GM21515 (cell line): ENCODE results near the gene PACSIN1.

Experiments used
- ATAC-seq: cut with Tn5 transposase; IDR thresholded peaks from one replicate; pipeline ENCODE4 v1.9.1; 2021; ENCODE audit not compliant: unreplicated experiment

PACSIN1 gene

DNA sequence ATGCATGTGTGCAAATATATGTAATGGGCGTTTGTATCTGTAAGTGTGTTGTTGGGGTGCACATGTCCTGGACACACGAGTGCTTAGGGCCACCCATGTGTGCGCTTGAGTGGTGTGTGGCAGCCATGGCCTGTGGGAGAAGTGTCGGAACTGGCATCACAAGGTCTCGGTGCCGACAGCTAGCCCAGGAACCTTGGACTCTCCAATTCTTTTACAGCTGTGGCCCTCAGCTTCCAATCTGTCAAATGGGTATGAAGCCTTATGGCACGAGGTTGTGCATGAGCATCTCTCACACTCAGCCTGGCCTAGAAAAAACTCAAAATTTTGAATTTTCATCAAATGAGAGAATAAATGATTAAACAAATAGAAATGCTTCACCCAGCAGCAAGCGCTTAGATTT lies 48.2 kb downstream of the PACSIN1 start:
- no peak for ATAC-seq

DNA sequence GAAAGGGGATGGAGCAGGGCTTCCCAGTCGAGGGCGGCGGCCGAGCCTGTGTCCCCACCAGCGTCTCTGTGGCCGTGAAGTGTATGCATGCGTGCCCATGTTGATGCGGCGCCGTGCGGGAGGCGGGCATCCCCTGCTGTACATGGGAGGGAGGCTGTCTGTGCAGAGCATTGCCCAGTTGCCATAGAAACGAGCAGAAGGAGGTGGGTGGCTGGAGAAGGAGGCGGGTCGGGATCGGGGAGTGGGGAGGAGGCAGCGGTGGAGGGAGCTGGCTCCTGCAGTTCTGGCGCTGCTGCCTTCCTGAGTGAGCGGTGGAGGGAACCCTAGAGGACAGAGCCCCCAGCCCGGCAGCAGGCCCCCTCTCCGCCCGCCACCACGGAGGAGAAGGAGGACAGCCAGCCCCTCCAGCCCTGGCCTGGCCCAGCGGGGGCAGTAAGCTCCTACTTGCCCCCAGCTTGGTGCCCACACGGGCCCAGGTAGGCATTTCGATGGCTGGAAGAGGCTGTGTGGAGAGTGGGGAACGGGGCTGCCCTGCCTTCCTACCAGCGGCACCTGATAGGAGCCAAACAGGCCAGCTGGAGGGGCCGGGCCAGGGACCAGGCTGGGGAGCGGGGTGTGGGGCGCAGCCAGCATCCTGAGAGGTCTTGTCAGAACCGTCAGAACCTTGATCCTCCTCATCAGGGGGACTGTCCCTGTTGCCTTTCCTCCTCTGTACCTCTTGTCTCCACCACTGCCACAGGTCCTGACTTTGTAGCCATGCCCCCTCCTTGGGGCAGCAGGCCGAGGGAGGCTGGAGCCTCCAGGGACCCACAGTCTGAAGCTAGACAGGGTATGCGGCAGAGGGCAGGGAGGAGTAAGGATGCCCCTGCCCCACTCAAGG lies 49.0 kb downstream of the PACSIN1 start:
- no peak for ATAC-seq

DNA sequence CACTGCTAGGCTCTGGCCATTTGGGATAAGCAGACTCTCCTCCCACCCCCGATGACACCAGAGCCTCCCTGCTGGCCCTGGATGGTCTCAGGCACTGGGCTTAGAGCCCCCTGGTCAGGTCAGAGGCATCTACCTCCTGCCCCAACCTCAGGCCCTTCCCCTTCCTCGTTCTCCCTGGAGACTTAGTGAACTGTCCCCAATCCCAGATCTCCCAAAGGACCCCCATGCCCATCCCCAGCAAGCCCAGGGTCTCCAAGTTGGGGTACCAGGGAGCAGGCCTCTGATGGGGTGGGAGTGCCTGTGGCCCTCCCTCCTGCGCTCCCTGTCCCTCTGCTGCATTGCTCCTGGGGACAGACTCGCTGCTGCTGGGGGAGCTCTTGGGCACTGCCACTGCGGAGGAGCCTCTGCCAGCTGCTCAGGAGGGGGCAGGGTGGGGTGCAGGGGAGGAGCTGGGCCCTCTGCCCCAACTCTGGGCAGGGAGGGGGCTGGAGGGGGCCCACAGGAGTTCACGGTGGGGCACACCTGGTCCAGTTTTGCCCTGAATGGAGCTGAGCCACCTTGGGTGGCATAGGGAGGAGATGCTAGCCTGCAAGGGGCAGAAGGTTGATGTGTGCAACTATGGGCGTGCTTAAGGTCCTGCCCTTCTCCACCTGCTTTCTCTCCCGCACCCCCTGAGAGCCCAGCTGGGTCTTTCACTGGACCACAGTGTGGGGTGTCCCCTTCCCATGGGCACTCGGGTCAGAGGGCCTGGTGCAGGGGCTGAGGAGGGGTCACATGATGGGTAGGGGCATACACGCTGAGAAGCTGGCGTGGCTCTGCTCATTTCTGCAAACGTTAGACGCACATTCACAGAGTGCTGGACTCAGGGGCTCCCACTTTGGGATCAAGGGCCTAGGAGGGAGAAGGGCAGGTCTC lies 49.9 kb downstream of the PACSIN1 start:
- no peak for ATAC-seq

DNA sequence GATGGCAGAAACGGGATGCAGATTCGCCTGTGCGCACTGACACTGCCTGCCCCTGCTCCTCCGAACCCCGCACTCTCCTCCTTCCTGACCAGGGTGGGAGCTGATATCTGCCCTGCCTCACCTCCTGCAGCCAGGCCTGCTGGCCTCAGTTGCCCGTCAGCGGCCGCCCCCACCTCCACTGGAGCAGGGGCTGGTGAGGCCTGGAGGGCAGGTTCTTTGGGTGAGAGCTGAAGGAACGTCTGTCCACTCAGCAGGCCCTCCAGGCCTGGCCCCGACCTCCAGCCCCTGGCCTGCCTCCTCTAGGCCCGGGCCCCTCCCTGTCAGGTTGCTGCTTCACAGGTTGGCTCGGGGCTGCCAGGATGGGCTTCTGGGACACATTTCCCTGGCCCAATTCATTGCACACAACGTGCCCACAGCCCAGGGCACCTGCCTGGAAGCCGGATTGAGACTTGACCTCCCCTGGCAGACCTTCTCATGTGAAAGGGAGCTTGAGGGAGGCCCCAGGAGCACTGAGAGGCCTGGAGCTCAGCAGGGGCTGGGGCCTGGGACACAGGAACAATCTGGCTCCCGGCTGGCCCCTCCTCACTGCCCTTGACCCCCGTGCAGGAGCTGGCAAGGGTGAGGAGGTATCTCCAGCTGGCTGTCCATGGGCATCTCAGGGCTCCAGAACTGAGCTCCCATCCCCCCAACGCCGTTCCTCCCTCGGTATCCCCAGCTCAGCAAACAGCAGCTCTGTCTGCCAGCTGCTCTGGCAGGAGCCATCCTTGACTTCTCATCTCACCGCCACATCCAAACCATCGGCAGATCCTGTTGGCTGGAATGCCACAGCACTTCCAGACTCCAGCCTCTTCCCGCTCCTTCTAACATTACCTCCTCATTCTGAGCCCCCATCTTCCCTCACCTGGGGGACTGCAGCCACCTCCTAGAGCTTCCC lies 50.8 kb downstream of the PACSIN1 start:
- ATAC-seq: no peak

DNA sequence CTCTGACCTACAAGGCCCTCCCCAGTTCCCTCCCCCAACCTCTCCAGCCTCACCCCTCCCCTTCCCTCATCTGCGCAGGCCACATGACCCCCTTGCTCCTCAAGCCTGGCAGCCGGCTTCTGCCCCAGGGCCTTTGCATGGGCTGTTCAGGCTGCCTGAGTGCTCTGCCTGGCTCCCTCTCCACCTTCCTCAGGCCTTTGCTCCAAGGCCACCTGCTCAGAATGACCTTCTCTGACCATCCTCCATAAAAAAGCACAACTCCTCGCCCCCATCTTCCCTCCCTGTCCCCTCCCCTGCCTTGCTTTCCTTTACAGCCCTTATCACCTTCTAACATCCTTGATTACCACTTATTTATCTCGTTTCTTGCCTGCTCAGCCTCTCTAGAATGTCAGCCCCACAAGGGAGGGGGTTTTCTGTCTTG lies 51.6 kb downstream of the PACSIN1 start:
- no peak for ATAC-seq

DNA sequence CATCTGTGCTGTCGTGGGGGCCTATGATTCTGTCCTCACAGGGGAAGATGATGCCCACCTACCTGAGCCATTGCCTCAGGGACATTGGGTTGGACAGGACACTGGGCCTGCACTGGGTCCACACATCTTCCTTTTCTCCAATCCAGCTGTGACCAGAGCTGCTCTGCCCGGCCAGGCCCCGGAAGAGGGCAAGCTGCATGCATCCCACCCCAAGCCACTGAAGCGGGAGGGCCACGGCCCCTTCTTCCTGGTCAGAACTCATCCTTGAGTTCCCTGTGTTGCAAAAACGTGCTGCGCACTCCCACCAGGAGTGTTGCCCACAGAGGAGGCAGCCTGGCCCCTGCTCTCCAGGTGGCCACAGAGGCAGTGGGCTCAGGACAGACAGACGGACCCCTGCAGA lies 52.1 kb downstream of the PACSIN1 start:
- ATAC-seq: no peak

DNA sequence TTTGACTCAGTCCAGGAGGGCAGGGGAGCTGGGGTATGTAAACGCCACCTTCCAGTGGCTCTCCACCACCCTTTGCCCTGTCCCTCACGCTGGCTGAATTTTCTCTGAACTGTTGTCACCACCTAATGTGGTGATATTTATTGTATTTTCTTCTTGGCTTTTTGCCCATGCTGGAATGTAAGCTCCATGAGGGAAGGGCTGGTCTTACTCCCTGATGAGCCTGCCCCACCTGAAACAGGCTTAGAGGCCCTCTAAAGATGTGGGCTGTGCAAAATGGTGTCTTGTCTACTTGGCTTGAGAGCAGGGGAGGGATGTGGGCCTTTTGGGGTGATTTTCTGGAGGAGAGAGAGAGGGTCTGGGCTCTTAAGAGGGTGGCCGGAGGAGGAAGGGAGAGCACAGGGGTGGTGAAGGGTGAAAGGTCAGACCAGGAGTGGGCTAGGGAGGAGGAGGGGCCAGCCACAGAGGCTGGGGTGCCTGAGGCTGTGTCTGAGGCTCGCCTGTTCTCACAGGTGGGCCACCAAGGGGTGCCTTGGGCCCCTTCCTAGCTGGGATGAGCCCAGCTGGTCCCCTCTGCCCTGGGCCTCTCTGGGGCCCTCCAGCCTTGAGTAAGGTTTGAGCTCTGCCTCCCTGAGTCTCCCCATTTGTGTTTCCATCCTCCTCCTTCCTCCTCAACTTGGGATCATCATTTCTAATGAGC lies 52.9 kb downstream of the PACSIN1 start:
- ATAC-seq: no peak

DNA sequence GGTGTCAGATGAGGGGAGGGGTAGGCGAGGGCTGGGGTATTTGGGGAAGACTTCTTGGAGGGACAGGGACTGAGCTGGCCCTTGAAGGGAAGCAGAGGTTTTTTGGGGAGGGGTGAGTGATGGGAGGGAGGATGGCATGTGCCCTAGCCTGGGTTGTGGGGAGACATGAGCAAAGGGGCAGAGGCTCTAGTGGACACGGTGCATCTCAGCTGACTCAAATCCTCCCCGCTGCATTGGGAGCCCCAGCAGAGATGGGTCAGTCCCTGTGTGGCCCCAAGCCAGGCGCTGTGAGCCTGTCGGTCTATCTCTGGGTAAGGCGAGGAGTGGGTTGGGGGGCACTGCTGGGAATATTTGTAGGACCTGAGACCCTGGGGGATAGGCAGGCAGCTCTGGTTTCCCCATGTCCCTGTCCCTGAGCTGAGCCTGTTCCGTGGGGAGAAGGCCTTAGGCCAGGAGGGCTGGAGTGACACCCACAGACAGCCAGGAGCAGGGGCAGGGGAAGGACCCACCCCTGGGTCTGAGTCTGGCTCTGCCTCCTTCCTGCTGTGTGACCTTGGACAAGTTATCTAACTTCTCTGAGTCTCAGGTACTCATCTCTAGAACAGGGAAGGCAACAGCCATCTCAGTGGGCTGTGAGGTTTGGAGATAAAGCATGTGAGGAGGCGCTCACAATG lies 54.2 kb downstream of the PACSIN1 start:
- ATAC-seq: no peak

DNA sequence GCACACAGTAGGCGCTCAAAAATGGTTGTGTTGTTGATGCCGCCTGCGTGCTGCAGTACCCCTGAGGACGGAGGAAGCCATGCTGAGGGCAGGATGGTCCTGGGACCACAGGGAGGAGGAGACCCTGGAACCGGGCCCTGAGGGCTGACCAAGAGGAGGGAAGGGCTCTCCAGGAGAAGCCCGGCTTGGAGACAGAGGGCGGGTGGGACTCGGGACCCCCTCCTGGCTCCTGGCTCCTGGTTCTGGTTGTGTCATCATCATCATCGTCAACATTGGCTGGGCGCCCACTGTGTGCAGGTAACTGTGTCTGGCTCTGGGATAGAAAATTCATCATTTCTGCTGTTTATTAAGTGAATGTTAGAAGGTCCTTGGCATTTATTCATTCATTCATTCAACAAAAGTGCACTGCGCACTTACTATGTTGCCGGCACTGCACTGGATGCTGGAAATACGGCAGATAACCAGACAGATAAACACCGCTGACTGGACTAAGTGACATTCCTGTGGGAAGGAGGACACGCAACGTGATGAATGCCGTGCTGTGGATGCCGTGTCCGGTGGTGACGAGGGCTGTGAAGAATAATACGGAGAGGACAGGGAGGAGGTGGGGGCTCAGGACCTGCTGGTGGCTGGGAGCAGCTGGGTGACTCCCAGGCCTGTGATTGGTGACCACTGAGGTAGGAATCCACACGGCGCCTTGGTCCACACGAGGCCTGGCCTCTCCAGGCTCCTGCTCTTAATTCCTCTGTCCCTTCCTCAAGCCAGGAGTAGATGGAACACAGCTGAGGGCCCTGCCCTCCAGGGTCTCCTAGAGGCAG lies 55.0 kb downstream of the PACSIN1 start:
- no peak for ATAC-seq

DNA sequence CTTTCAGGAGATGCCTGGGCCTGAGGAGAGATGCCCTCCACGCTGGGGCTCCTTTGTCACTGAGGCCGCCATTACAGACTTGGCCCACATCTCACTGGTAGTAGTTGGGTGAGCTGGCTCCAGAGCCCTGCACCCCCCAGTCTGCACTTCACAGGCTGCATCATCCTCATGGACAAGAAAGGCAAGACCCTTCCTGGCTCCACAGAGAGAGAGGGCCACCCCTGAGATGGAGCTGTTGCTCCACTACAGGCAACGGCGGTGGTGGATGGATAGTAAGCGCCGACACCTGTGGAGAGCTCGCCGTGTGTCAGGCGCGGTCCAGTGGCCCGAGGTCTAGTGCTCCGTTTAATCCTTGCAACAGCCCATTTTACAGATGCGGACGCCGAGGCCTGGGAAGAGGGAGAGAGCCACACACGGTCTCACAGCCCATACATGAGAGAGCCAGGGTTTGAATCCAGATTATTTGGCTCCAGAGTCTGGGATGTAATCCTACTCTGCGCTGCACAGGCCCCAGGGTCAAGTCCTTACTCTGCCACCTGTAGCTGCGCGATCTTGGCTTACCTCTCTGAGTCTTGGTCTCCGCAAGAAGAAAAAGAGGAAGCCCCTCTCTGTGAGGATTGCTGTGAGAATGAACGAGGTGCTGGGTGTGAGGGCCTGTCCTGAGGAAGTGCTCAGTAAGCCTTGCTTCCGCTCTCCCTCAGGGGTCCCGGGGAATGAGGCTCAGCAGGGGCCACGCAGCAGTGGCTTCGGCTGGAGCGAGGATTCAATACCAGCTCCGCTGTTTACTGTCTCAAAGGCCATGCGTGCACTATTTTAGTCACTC lies 55.8 kb downstream of the PACSIN1 start:
- no peak for ATAC-seq

DNA sequence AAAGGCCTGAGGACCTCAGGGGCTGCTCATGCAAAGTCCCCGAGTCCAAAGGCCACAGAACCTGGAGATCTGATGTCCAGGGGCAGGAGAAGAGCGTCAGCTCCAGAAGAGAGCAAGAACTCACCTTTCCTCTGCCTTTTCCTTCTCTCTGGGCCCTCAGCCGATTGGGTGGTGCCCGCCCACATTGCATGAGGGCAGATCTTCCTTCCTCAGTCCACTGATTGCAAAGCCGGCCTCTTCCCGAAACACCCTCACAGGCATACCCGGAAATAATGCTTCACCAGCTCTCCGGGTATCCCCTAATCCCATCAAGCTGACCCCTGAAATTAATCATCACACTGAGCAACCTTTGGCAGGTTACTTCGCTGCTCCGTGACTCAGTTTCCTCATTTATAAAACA lies 56.9 kb downstream of the PACSIN1 start:
- no peak for ATAC-seq

DNA sequence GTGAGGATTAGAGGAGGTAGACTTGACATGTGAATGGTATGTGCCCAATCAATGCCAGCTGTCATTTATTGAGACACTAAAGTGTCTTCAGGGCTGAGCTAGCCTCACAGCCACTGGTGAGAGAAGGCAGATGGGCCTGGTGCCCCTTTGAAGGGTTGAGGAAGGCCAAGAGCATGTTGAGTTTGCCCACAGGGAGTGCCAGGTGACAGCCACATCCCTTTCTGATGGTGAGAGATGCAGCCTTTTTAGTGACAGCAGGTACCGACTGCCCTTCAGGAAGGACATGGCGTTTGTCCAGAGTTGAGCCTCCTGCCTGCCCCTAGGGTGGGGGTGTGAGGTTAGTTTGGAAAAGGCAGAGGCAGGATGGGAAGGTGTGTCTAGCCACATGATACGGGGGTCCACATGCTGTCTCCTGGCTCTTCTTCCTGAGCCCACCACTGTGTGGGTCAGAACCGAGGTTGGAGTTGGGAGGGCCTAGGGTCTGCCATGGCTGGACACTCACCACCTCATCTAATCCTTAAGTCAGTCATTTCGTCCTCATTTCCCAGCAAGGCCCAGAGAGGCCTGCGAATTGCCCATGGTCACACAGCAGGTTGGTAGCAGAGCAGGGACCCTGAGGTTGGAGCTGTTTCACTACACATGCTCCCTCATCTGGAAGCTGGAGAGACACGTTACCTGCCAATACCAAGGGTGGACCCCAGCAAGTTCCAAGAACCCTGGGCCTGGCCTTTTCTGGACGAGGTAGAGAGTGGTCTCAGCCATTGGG lies 57.7 kb downstream of the PACSIN1 start:
- ATAC-seq: no peak

DNA sequence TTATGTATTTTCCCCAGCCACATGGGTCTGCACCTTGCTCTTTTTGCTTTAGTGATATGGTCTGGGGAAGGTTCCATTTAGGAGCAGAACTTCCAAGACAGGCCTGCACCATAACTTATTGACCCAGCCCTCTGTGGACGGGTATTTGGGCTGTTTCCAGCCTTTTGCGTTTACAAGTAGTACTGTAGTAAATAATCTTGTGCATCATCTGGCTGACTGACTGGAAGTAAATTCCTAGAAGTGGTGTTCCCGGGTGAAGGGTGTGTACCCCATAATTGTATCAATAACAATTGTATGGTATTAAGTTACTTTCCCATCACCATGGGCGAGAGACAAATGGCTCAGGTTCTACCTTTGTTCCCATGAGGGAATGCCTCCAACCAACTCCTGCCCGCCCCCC lies 58.6 kb downstream of the PACSIN1 start:
- no peak for ATAC-seq

DNA sequence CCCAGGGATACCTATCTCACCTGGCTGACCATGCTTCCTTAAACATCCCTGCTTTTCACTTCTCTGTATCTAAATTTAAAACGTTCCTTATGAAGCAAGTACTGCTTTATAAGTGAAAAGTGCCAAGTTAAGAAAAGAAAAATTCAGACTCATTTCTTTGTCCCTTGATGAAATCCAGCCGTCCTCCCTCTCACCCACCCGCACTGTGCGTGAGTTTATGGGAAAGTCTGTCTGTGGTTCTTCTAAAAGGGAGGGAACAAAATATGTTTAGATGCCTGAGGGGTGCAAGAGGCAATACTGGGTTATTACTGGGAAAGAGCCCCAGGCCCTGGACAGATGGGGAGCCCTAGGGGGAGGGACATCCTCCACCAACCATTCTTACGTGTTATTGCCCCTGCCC lies 59.1 kb downstream of the PACSIN1 start:
- ATAC-seq: no peak

DNA sequence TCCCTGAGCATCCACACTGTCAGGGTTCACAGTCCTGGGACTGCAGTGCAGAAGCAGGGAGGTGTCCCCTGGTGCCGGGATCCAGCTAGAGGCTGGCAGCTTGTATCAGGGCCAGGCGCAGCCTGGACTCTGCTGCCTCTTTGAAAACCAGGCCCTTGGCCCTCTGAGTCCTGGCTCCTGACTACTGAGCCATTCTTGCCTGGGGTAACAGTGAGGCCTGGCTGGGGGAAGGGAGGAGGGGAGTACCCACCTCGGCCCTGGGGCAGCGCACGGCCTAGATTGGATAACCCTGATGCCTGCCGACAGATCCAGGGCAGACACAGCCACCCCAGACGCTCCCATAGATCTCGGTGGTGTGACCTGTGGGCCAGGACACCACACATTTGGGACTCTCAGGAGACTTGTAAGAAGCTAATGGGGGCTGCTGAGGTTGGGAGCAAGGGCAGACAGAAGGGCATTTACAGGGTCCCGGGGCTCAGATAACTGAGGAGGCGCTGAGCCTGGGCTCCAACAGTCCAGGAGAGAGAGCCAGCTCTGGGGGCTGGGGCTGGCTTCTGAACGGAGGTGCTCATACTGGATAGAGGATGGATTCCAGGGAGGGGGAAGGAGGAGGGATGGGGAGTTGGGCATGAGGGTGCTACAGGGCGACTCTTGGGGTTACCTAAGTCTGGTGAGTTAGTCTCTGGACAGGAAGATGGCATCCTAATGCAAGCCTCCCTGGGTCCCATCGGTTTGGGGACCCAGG lies 59.7 kb downstream of the PACSIN1 start:
- no peak for ATAC-seq

DNA sequence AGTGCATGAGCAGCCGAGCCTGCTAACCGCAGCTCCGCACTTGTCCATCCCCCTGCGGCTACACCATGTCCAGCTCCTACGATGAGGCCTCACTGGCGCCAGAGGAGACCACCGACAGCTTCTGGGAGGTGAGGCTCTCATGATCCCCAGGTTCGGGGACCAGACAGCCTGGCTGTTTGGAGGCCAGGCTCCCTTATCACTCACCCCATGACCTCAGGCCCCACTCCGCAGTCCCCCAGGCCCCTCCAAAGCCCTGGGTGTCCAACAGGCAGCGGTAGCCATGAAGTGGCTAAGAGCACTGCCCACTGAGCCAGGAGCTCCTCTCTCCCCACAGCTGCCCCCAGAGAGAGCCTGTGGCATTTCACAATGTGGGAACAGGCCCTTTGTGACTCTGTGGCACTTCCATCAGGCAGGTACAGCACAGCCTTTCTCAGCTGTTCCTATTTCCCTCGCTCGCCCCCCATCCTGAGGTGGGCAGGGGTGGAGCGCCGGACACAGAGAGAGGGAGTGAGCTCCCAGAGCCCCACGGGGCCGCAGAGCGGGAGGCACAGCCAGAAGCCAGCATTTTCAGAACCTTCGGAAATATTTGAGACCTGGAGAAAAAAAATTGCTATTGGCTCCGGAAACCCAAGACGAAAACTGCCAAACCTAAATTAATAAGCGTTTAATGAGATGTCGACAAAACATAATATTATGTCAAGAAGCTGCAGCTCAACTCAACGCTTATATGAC lies 60.5 kb downstream of the PACSIN1 start:
- ATAC-seq: no peak
